ENCODE data around the gene SUPT20HL1.

SUPT20HL1 gene

GRCh38 chrX:24395775-24396174 is 35.3 kb downstream of the SUPT20HL1 start:
- in situ Hi-C loops (cut with HindIII; ENCODE audit: low sequenced_read_pairs): no loop called here

GRCh38 chrX:24396236-24396930 is 35.9 kb downstream of the SUPT20HL1 start:
- in situ Hi-C loops (cut with HindIII; ENCODE audit: low sequenced_read_pairs): no loop called here

GRCh38 chrX:24396931-24397279 is 36.5 kb downstream of the SUPT20HL1 start:
- in situ Hi-C loops (cut with HindIII; ENCODE audit: low sequenced_read_pairs): no loop called here

- in situ Hi-C loops (cut with HindIII; ENCODE audit: low sequenced_read_pairs): no loop called here
Measured at GRCh38 chrX:24398766-24399165, 38.3 kb downstream of the SUPT20HL1 start.

GRCh38 chrX:24399550-24399949 is 39.1 kb downstream of the SUPT20HL1 start:
- in situ Hi-C loops (cut with HindIII; ENCODE audit: low sequenced_read_pairs): no loop called here

- in situ Hi-C loops (cut with HindIII; ENCODE audit: low sequenced_read_pairs): no loop called here
Measured at GRCh38 chrX:24405959-24406358, 45.5 kb downstream of the SUPT20HL1 start.

Measured in DLD1 (cell line).